ENCODE data around the gene MAN2B1. TPM values are rescaled to one million over a fixed set of nuclear protein-coding genes. Genes with fewer than 3 reads are reported as not detected.

The MAN2B1 gene
- total RNA-seq, 1 experiment from 2014 or later: 93.5 TPM

DNA sequence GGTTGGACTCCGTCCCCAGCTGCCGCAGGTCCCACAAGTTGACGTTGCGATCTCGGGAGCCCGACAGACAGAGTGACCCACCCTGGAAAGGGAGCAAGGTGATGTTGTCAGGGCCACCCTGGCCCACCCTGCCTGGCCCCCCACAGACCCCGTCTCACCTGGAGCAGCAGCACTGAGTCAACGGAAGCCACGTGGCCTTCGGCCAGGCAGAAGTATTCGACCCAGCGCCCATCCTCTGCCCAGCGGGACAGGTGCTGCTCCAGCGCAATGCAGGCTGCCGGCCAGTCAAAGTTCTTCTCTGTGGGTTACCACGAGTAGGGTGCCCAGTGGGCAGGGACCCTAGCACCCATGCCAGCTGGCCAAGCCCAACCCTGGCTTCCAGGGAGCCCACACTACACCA is 28.1 kb upstream of the MAN2B1 start:
- Histone ChIP-seq H3K14ac (ENCODE audit: insufficient read depth, low read length) (no peak overlapping the region), H3K4me2 (ENCODE audit: insufficient read depth, insufficient read length, low read length) (no peak overlapping the region), H4K5ac (ENCODE audit: insufficient read length, low read depth, low read length) (no peak overlapping the region), H4K20me1 (ENCODE audit: control insufficient read depth, insufficient read depth, insufficient read length) (peaks cover 3% of the 10 kb centered on the region), H3T11ph (ENCODE audit: low read length) (no peak overlapping the region), H3K79me2 (ENCODE audit: insufficient read depth, low read length) (no peaks in the 10 kb centered on the region), H3K79me1 (ENCODE audit: insufficient read depth, low read depth, low read length, poor library complexity, severe bottlenecking) (no peaks in the 10 kb centered on the region), H2BK12ac (ENCODE audit: insufficient read length, low read depth, low read length) (no peak overlapping the region), H2BK15ac (ENCODE audit: low read depth, low read length) (no peak overlapping the region), H3K56ac (ENCODE audit: insufficient read length, low read depth, low read length) (no peak overlapping the region), H3K4ac (ENCODE audit: low read depth, low read length) (no peak overlapping the region), H2BK120ac (ENCODE audit: low read depth, low read length, poor library complexity, severe bottlenecking) (no peak overlapping the region), H3K23ac (ENCODE audit: insufficient read length, low read depth, low read length) (no peak overlapping the region), H2BK5ac (ENCODE audit: insufficient read length, low read length) (no peak overlapping the region), H3K23me2 (ENCODE audit: insufficient read length, low read depth, low read length, poor library complexity, severe bottlenecking) (peaks cover 4% of the 10 kb centered on the region), H4K91ac (ENCODE audit: insufficient read length, low read depth, low read length) (no peak overlapping the region), H3K9ac (ENCODE audit: extremely low read depth, insufficient read length, low read length) (no peak overlapping the region), H2BK20ac (ENCODE audit: low read depth, low read length, poor library complexity, severe bottlenecking) (no peak overlapping the region), H3K18ac (ENCODE audit: insufficient read length, low read depth, low read length) (no peak overlapping the region), H2AFZ (ENCODE audit: low read length) (no peak overlapping the region), H3K27ac (ENCODE audit: insufficient read length, low read depth, low read length) (no peak overlapping the region), H2AK5ac (ENCODE audit: insufficient read length, low read length) (no peak overlapping the region), H3K27me3 (ENCODE audit: insufficient read depth, low read length) (no peaks in the 10 kb centered on the region), H3K4me1 (ENCODE audit: insufficient read depth, low read length) (0 out of 2 replicates have a peak, but pooled peaks cover 2% of the 10 kb centered on the region), H3K9me3 (ENCODE audit: control insufficient read depth, low read depth, low read length) (no peaks in the 10 kb centered on the region), H4K8ac (replicated peaks; ENCODE audit: insufficient read length, low read depth, low read length) (no peak overlapping the region)
- no peak overlapping the region for H3K27ac Mint-ChIP-seq
- no peak for DNase-seq
- H3K4me3 Mint-ChIP-seq: no peak overlapping the region
- H3K36me3 Mint-ChIP-seq (ENCODE audit: insufficient read depth in 1 of 3, low read depth in 3 of 3): peaks cover 2 to 15% (median 7%) of the 10 kb centered on the region in 3 experiments; a peak in 6 of 7 replicates
- no peaks in the 10 kb centered on the region; the same call in 1 of the 2 replicates for H3K27me3 Mint-ChIP-seq (ENCODE audit: low read depth)
- H3K4me1 Mint-ChIP-seq: 0 out of 4 replicates have a peak, but pooled peaks cover 0 to 2% of the 10 kb centered on the region in 2 experiments
- TF ChIP-seq, protein P1, sequence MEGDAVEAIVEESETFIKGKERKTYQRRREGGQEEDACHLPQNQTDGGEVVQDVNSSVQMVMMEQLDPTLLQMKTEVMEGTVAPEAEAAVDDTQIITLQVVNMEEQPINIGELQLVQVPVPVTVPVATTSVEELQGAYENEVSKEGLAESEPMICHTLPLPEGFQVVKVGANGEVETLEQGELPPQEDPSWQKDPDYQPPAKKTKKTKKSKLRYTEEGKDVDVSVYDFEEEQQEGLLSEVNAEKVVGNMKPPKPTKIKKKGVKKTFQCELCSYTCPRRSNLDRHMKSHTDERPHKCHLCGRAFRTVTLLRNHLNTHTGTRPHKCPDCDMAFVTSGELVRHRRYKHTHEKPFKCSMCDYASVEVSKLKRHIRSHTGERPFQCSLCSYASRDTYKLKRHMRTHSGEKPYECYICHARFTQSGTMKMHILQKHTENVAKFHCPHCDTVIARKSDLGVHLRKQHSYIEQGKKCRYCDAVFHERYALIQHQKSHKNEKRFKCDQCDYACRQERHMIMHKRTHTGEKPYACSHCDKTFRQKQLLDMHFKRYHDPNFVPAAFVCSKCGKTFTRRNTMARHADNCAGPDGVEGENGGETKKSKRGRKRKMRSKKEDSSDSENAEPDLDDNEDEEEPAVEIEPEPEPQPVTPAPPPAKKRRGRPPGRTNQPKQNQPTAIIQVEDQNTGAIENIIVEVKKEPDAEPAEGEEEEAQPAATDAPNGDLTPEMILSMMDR (conservative IDR thresholded peaks at IDR 0.05): no peak
- WGBS (ENCODE audit: extremely low coverage, insufficient read length, low lambda C conversion rate): no CpG with 5 or more reads among the region's 16 CpGs
- H3K9me3 Mint-ChIP-seq: no peaks in the 10 kb centered on the region

Data from H9 (cell line).